ENCODE data around the gene TOX2. TPM values are rescaled to one million over a fixed set of nuclear protein-coding genes. Genes with fewer than 3 reads are reported as not detected.

The TOX2 gene
- total RNA-seq, 1 experiment from 2014 or later: not detected

- no peak overlapping the region for H3K4me3 Mint-ChIP-seq (ENCODE audit: low read depth, unreplicated experiment)
- intact Hi-C loops (cut with micrococcal nuclease; ENCODE audit: unreplicated experiment): no loop called here
- peaks cover 100% of the 10 kb centered on the region for H3K27me3 Mint-ChIP-seq (ENCODE audit: unreplicated experiment)
- CTCF ChIA-PET: no interaction called here
- no TSS peak for BruUV-seq (replicated peaks)
- H3K4me1 Mint-ChIP-seq (ENCODE audit: low read depth, unreplicated experiment): no peaks in the 10 kb centered on the region
- H3K9me3 Mint-ChIP-seq (ENCODE audit: low read depth, unreplicated experiment): no peaks in the 10 kb centered on the region
- no peaks in the 10 kb centered on the region for H3K36me3 Mint-ChIP-seq (ENCODE audit: insufficient read depth, unreplicated experiment)
- TF ChIP-seq, protein P1, sequence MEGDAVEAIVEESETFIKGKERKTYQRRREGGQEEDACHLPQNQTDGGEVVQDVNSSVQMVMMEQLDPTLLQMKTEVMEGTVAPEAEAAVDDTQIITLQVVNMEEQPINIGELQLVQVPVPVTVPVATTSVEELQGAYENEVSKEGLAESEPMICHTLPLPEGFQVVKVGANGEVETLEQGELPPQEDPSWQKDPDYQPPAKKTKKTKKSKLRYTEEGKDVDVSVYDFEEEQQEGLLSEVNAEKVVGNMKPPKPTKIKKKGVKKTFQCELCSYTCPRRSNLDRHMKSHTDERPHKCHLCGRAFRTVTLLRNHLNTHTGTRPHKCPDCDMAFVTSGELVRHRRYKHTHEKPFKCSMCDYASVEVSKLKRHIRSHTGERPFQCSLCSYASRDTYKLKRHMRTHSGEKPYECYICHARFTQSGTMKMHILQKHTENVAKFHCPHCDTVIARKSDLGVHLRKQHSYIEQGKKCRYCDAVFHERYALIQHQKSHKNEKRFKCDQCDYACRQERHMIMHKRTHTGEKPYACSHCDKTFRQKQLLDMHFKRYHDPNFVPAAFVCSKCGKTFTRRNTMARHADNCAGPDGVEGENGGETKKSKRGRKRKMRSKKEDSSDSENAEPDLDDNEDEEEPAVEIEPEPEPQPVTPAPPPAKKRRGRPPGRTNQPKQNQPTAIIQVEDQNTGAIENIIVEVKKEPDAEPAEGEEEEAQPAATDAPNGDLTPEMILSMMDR (IDR thresholded peaks at IDR 0.05; ENCODE audit: unreplicated experiment): no peak
- no peak overlapping the region for H3K27ac Mint-ChIP-seq (ENCODE audit: unreplicated experiment)
- no peak for DNase-seq
Measured at GRCh38 chr20:44031781-44032582, 117.3 kb downstream of the TOX2 start.

DNA sequence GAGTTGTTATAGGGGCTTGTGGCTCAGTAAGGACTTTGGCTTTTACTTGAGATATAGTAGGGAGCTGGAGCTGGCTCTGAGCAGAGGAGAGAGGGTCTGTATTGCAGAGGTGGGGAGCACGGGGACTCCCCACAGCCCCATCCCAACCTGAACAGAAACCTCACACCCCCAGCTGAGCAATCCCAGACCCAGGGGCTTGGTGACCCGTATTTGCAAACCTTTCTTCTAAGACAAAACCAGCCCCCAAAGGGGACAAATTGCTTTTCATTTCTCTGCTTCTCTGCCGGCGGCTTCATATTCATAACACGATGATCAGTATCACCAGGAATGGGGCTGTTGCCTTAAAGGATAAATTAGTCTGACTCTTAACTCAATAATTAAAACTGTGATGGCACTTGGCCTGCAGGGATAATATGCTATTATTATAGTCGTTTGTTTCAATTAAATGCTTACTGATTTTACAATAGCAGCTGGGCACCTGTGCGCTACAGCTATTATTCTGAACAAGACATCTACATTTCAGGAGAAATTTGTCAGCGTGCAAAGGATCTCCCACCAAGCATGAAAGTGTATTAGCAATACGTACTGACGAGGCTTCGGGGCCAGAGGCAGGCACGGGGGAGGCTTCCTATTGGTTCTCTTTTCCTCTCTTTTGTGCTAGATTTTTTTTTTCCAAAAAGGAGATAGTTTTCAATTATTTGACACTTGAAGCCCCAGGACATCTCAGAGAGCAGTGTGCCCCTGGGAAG lies 118.1 kb downstream of the TOX2 start:
- CTCF ChIA-PET: interaction anchor here (0.6 kb wide), 1 partner anchor 76 kb away, joined by 3 read pairs; no protein-coding TSS in a partner anchor
- BruUV-seq (replicated peaks): no TSS peak
- Mint-ChIP-seq H3K9me3 (ENCODE audit: low read depth, unreplicated experiment) (no peaks in the 10 kb centered on the region), H3K4me1 (ENCODE audit: low read depth, unreplicated experiment) (no peaks in the 10 kb centered on the region), H3K27me3 (ENCODE audit: unreplicated experiment) (peaks cover 100% of the 10 kb centered on the region), H3K4me3 (ENCODE audit: low read depth, unreplicated experiment) (no peak overlapping the region), H3K27ac (ENCODE audit: unreplicated experiment) (no peak overlapping the region), H3K36me3 (ENCODE audit: insufficient read depth, unreplicated experiment) (no peaks in the 10 kb centered on the region)
- TF ChIP-seq, protein P1 (IDR thresholded peaks at IDR 0.05; ENCODE audit: unreplicated experiment): no peak
- intact Hi-C loops (cut with micrococcal nuclease; ENCODE audit: unreplicated experiment): no loop called here
- DNase-seq: no peak

- BruUV-seq (replicated peaks): no TSS peak
- TF ChIP-seq, protein P1 (IDR thresholded peaks at IDR 0.05; ENCODE audit: unreplicated experiment): no peak
- CTCF ChIA-PET: interaction anchor here (0.6 kb wide), 1 partner anchor 77 kb away, joined by 3 read pairs; no protein-coding TSS in a partner anchor
- Mint-ChIP-seq H3K4me3 (ENCODE audit: low read depth, unreplicated experiment) (no peak overlapping the region), H3K9me3 (ENCODE audit: low read depth, unreplicated experiment) (no peaks in the 10 kb centered on the region), H3K27me3 (ENCODE audit: unreplicated experiment) (peaks cover 100% of the 10 kb centered on the region), H3K4me1 (ENCODE audit: low read depth, unreplicated experiment) (no peaks in the 10 kb centered on the region), H3K36me3 (ENCODE audit: insufficient read depth, unreplicated experiment) (no peaks in the 10 kb centered on the region), H3K27ac (ENCODE audit: unreplicated experiment) (no peak overlapping the region)
- DNase-seq: no peak
- intact Hi-C loops (cut with micrococcal nuclease; ENCODE audit: unreplicated experiment): no loop called here
Measured at GRCh38 chr20:44033344-44033743, 118.7 kb downstream of the TOX2 start.

- peaks cover 100% of the 10 kb centered on the region for H3K27me3 Mint-ChIP-seq (ENCODE audit: unreplicated experiment)
Measured at GRCh38 chr20:44033873-44034272, 119.2 kb downstream of the TOX2 start.

More at GRCh38 chr20:44033873-44034272, 119.2 kb downstream of the TOX2 start:
- DNase-seq: no peak
- no peaks in the 10 kb centered on the region for H3K36me3 Mint-ChIP-seq (ENCODE audit: insufficient read depth, unreplicated experiment)
- TF ChIP-seq, protein P1 (IDR thresholded peaks at IDR 0.05; ENCODE audit: unreplicated experiment): no peak
- intact Hi-C loops (cut with micrococcal nuclease; ENCODE audit: unreplicated experiment): no loop called here
- no peak overlapping the region for H3K27ac Mint-ChIP-seq (ENCODE audit: unreplicated experiment)
- no peaks in the 10 kb centered on the region for H3K9me3 Mint-ChIP-seq (ENCODE audit: low read depth, unreplicated experiment)
- BruUV-seq (replicated peaks): no TSS peak
- CTCF ChIA-PET: no interaction called here
- no peak overlapping the region for H3K4me3 Mint-ChIP-seq (ENCODE audit: low read depth, unreplicated experiment)
- H3K4me1 Mint-ChIP-seq (ENCODE audit: low read depth, unreplicated experiment): no peaks in the 10 kb centered on the region
